Panc1 (cell line): ENCODE data around the gene FPGS.

ENCODE experiments used
- POLR2AphosphoS5 ChIP-seq: IDR thresholded peaks from 2 replicates; pipeline ENCODE4 v1.6.1; 2012; ENCODE audit warnings: mild to moderate bottlenecking, low read depth, low read length, moderate library complexity
- TCF7L2 ChIP-seq: IDR thresholded peaks from 2 replicates; pipeline ENCODE4 v1.6.1; 2011; ENCODE audit warnings: mild to moderate bottlenecking, low read depth, low read length, inconsistent platforms
- TF ChIP-seq, protein P1 (sequence below): fragments of 450-650 bp; IDR thresholded peaks from 2 replicates; pipeline ENCODE4 v1.5.1; 2017; ENCODE audit warnings: mild to moderate bottlenecking
- TF ChIP-seq, protein P2 (sequence below), 2 experiments: IDR thresholded peaks; 2 replicates each; pipeline ENCODE4 v1.6.1; 2011 to 2012; ENCODE audit warnings: low read depth in 2 of 2, control low read depth in 1 of 2, low read length in 1 of 2, mild to moderate bottlenecking in 1 of 2, moderate library complexity in 1 of 2; ENCODE audit not compliant: insufficient read depth in 1 of 2

DNA sequence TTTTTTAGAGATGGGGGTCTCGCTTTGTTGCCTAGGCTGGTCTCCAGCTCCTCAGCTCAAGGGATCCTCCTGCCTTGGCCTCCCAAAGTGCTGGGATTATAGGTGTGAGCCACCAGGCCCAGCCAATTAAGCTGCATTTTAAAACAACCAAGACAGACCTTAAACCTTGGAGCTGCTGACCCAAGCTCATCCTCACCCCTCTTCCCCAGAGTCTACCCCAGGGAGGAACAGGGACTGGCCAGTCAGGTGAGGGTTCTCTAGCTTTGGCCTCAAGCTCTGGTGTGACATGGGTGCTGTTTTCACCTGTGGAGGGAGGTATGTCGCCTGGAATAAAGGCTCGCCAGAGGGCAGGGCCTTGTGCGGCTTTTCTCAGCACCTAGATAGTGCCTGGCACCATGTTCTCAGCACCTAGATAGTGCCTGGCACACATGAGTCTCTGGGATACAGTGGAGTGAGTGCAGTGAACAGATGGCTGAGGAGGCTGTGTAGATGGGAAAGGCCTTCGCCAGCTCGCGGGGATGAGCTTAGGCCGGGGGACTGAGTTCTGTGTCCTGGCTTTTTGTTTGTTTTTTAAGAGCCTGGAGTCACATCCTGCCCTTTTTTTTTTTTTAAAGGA is 9.5 kb upstream of the FPGS start:
- TF ChIP-seq TCF7L2 (no peak), POLR2AphosphoS5 (no peak; the same call in 1 of the 2 replicates)
- TF ChIP-seq, protein P1, sequence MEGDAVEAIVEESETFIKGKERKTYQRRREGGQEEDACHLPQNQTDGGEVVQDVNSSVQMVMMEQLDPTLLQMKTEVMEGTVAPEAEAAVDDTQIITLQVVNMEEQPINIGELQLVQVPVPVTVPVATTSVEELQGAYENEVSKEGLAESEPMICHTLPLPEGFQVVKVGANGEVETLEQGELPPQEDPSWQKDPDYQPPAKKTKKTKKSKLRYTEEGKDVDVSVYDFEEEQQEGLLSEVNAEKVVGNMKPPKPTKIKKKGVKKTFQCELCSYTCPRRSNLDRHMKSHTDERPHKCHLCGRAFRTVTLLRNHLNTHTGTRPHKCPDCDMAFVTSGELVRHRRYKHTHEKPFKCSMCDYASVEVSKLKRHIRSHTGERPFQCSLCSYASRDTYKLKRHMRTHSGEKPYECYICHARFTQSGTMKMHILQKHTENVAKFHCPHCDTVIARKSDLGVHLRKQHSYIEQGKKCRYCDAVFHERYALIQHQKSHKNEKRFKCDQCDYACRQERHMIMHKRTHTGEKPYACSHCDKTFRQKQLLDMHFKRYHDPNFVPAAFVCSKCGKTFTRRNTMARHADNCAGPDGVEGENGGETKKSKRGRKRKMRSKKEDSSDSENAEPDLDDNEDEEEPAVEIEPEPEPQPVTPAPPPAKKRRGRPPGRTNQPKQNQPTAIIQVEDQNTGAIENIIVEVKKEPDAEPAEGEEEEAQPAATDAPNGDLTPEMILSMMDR = no peak
- TF ChIP-seq, protein P2, sequence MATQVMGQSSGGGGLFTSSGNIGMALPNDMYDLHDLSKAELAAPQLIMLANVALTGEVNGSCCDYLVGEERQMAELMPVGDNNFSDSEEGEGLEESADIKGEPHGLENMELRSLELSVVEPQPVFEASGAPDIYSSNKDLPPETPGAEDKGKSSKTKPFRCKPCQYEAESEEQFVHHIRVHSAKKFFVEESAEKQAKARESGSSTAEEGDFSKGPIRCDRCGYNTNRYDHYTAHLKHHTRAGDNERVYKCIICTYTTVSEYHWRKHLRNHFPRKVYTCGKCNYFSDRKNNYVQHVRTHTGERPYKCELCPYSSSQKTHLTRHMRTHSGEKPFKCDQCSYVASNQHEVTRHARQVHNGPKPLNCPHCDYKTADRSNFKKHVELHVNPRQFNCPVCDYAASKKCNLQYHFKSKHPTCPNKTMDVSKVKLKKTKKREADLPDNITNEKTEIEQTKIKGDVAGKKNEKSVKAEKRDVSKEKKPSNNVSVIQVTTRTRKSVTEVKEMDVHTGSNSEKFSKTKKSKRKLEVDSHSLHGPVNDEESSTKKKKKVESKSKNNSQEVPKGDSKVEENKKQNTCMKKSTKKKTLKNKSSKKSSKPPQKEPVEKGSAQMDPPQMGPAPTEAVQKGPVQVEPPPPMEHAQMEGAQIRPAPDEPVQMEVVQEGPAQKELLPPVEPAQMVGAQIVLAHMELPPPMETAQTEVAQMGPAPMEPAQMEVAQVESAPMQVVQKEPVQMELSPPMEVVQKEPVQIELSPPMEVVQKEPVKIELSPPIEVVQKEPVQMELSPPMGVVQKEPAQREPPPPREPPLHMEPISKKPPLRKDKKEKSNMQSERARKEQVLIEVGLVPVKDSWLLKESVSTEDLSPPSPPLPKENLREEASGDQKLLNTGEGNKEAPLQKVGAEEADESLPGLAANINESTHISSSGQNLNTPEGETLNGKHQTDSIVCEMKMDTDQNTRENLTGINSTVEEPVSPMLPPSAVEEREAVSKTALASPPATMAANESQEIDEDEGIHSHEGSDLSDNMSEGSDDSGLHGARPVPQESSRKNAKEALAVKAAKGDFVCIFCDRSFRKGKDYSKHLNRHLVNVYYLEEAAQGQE (IDR thresholded peaks at IDR 0.05; ENCODE audit: insufficient read depth in 1 of 2, low read depth in 2 of 2, low read length in 1 of 2) = no peak
